GM12878 (cell line): Measurements from ENCODE around the gene DIAPH3. TPM values are rescaled to one million over a fixed set of nuclear protein-coding genes. Genes with fewer than 3 reads are reported as not detected.

Source experiments
- ATAC-seq: fragments of 200-7000 bp; cut with Tn5 transposase; 3 replicates; pipeline ENCODE4 v1.9.1; 2020; ENCODE audit warnings: mild to moderate bottlenecking, moderate library complexity
- BruUV-seq: library from RNA; stranded (reverse); fragments of 400-500 nt; replicated peaks from 2 replicates; lab custom pipeline; 2021; lab: Mats Ljungman, UMichigan
- CTCF ChIA-PET: fragments of 300-600 bp; sonication (Branson Sonifier 250); formaldehyde crosslinking; extraction: SDS; loops from one replicate; lab custom pipeline; 2021; ENCODE audit warnings: inconsistent platforms; lab: Yijun Ruan, JAX
- POLR2A ChIA-PET: fragments of 350-600 bp; formaldehyde crosslinking; extraction: SDS; loops from one replicate; lab custom pipeline; 2021; ENCODE audit warnings: inconsistent platforms; lab: Charles Lee
- RAD21 ChIA-PET: fragments of 300-600 bp; sonication (Branson Sonifier 250); formaldehyde crosslinking; loops from one replicate; lab custom pipeline; 2023; ENCODE audit warnings: antibody characterized with exemption; ENCODE audit not compliant: unreplicated experiment; lab: Charles Lee
- SMC1A ChIA-PET: fragments of 300-600 bp; sonication (Branson Sonifier 250); formaldehyde crosslinking; loops from one replicate; lab custom pipeline; 2023; ENCODE audit not compliant: unreplicated experiment, uncharacterized antibody; lab: Charles Lee
- DNase-seq: peaks from one replicate; pipeline ENCODE4 v3.0.0-alpha.2; 2011; ENCODE audit warnings: low read depth, low spot score
- FAIRE-seq: peaks from 3 replicates; lab custom pipeline; 2011; peaks lifted over from hg19 to GRCh38; lab: Jason Lieb, UNC
- H2AFZ ChIP-seq: 2 replicates; pipeline ENCODE4 v1.6.0; 2011; ENCODE audit warnings: low read depth, low read length, control low read depth; ENCODE audit not compliant: control insufficient read depth
- H3K27ac ChIP-seq: 2 replicates; pipeline ENCODE4 v1.5.1; 2011; ENCODE audit warnings: control low read depth; ENCODE audit not compliant: control insufficient read depth, insufficient read depth
- H3K27me3 ChIP-seq, 2 experiments: replicated peaks in 1 of 2; 2 replicates each; pipeline versions ENCODE4 v1.6.0 to v1.6.1; 2011; ENCODE audit warnings: low read length in 1 of 2; ENCODE audit not compliant: control insufficient read depth in 2 of 2, insufficient read depth in 2 of 2
- H3K36me3 ChIP-seq, 2 experiments: 2 replicates each; pipeline ENCODE4 v1.5.1; 2011; ENCODE audit warnings: low read length in 1 of 2; ENCODE audit not compliant: control insufficient read depth in 2 of 2, insufficient read depth in 2 of 2
- H3K4me1 ChIP-seq: 2 replicates; pipeline ENCODE4 v1.6.1; 2011; ENCODE audit warnings: mild to moderate bottlenecking, low read length, moderate library complexity, mixed read lengths; ENCODE audit not compliant: control insufficient read depth, insufficient read depth
- H3K4me2 ChIP-seq: 2 replicates; pipeline ENCODE4 v1.6.0; 2011; ENCODE audit warnings: control low read depth; ENCODE audit not compliant: control insufficient read depth, insufficient read depth
- H3K4me3 ChIP-seq: fragments of 200-600 bp; sonication (generic); 2 replicates; pipeline ENCODE4 v1.5.1; 2016
- H3K79me2 ChIP-seq: 2 replicates; pipeline ENCODE4 v1.6.0; 2011; ENCODE audit warnings: low read length; ENCODE audit not compliant: control insufficient read depth, insufficient read depth
- H3K9ac ChIP-seq: 2 replicates; pipeline ENCODE4 v1.8.0; 2011; ENCODE audit warnings: low read length, control low read depth, mixed read lengths; ENCODE audit not compliant: control insufficient read depth, insufficient read depth
- H3K9me3 ChIP-seq: replicated peaks from 3 replicates; pipeline ENCODE4 v1.5.1; 2011; ENCODE audit warnings: mild to moderate bottlenecking, low read length; ENCODE audit not compliant: control insufficient read depth, insufficient read depth
- H4K20me1 ChIP-seq: 2 replicates; pipeline ENCODE4 v1.6.0; 2011; ENCODE audit not compliant: control insufficient read depth, insufficient read depth
- BACH1 ChIP-seq: fragments of 450-650 bp; IDR thresholded peaks from 2 replicates; pipeline ENCODE4 v1.6.1; 2017; ENCODE audit warnings: mild to moderate bottlenecking, borderline replicate concordance
- BCLAF1 ChIP-seq: fragments of 450-650 bp; IDR thresholded peaks from 2 replicates; pipeline ENCODE4 v1.6.1; 2017; ENCODE audit warnings: antibody characterized with exemption, mild to moderate bottlenecking, moderate library complexity
- CREM ChIP-seq: IDR thresholded peaks from 2 replicates; pipeline ENCODE4 v1.6.1; 2014; ENCODE audit warnings: antibody characterized with exemption, low read depth
- IKZF1 ChIP-seq: fragments of 450-650 bp; conservative IDR thresholded peaks from 2 replicates; pipeline ENCODE4 v1.6.1; 2017; ENCODE audit warnings: antibody characterized with exemption, mild to moderate bottlenecking
- NFYA ChIP-seq: IDR thresholded peaks from 2 replicates; pipeline ENCODE4 v1.6.1; 2011; ENCODE audit warnings: low read depth, mild to moderate bottlenecking, low read length, improper control_type of control experiment, borderline replicate concordance
- POLR2A ChIP-seq: IDR thresholded peaks from 2 replicates; pipeline ENCODE4 v1.6.1; 2011; ENCODE audit warnings: low read depth, mild to moderate bottlenecking, low read length
- TCF12 ChIP-seq: IDR thresholded peaks from 2 replicates; pipeline ENCODE4 v1.6.1; 2011; ENCODE audit warnings: low read depth, mild to moderate bottlenecking, low read length
- in situ Hi-C: fragments of 300-500 bp; cut with MboI; formaldehyde crosslinking; loops from 9 replicates; pipeline ENCODE4 v1.14.3; 2018; ENCODE audit warnings: mixed read lengths
- intact Hi-C: fragments of 100-400 bp; cut with micrococcal nuclease; formaldehyde crosslinking; loops from one replicate; pipeline ENCODE4 v1.14.2; 2022; ENCODE audit not compliant: unreplicated experiment
- polyA plus RNA-seq, 11 experiments: library from polyadenylated mRNA; depleted of rRNA in 4 of 11; unstranded in 6 of 11; stranded (reverse) in 5 of 11; fragments of >200 nt; fragmentation: Nextera tagmentation in 4 of 11; fragmentation: Illumina TruSeq in 1 of 11; extraction: Ambion mirVana in 4 of 11; extraction: Trizol in 1 of 11; gene quantifications; 1 replicate in 1 of 11; 2 replicates in 10 of 11; pipeline versions ENCODE4 v1.2.1 to v1.2.3, GENCODE V29; 2011 to 2016; ENCODE audit warnings: inconsistent platforms in 2 of 11, missing spikeins in 2 of 11, low read depth in 1 of 11
- total RNA-seq, 4 experiments: library from RNA; depleted of rRNA in 3 of 4; stranded (reverse); fragments of >200 nt in 3 of 4; fragmentation: Illumina TruSeq in 1 of 4; extraction: Trizol in 1 of 4; gene quantifications; 2 replicates each; pipeline versions ENCODE4 v1.2.1 to v1.2.3, GENCODE V29; 2013 to 2021

DIAPH3 gene
- total and polyA plus RNA-seq, 10 of the 15 experiments (the other 5 are each of a cell fraction or from before 2014, with no cell fraction given): 10.1 to 25.2 (median 15.4) TPM

GRCh38 chr13:59979589-59979988 is 184.1 kb downstream of the DIAPH3 start (continued):
- TF ChIP-seq BCLAF1 (no peak), CREM (no peak), BACH1 (no peak), IKZF1 (no peak), TCF12 (no peak), NFYA (no peak)

GRCh38 chr13:59978862-59979261 is 184.9 kb downstream of the DIAPH3 start:
- Histone ChIP-seq H2AFZ (no peak overlapping the region), H3K27ac (no peak overlapping the region), H3K79me2 (no peaks in the 10 kb centered on the region), H3K36me3 (no peaks in the 10 kb centered on the region), H3K27me3 (no peaks in the 10 kb centered on the region), H3K9me3 (no peaks in the 10 kb centered on the region), H3K4me2 (no peak overlapping the region), H4K20me1 (no peaks in the 10 kb centered on the region), H3K4me3 (no peak overlapping the region), H3K4me1 (no peaks in the 10 kb centered on the region), H3K9ac (no peak overlapping the region)
- ATAC-seq (no peak), DNase-seq (no peak), FAIRE-seq (no peak)
- in situ Hi-C loops (no loop called here), intact Hi-C loops (no loop called here)
- CTCF ChIA-PET: no interaction called here
- POLR2A ChIA-PET: no interaction called here
- RAD21 ChIA-PET: no interaction called here
- SMC1A ChIA-PET: interaction anchor here (0.5 kb wide), 1 partner anchor 662 kb away, joined by 3 read pairs; no protein-coding TSS in a partner anchor
- no TSS peak for BruUV-seq
- no peak for TF ChIP-seq POLR2A
